Measurements from ENCODE around the gene DLG5.

GRCh38 chr10:77784856-77785255, 141.7 kb downstream of the DLG5 start:
- no peak for TF ChIP-seq CTCF (IDR thresholded peaks at IDR 0.05)
- TF ChIP-seq POLR2A (IDR thresholded peaks at IDR 0.05) = no peak
- TF ChIP-seq POLR2AphosphoS5 (IDR thresholded peaks at IDR 0.05) = no peak

All from prostate gland (tissue), 2 donors.